LHCN-M2 (cell line): ENCODE measurements around the gene SLC25A22. TPM values are rescaled to one million over a fixed set of nuclear protein-coding genes. Genes with fewer than 3 reads are reported as not detected.

Source experiments
- DNase-seq: peaks from one replicate; pipeline ENCODE4 v3.0.0-alpha.2; 2012; ENCODE audit warnings: low read depth
- total RNA-seq: library from RNA; depleted of rRNA; stranded (reverse); fragments of >200 nt; gene quantifications from 2 replicates; pipeline ENCODE4 v1.2.3, GENCODE V29; 2014

Gene SLC25A22
- total RNA-seq, 1 experiment from 2014 or later = 18.5 TPM

- no peak for DNase-seq
Observed at GRCh38 chr11:773425-773824, 24.7 kb downstream of the SLC25A22 start.

- DNase-seq = no peak
Observed at GRCh38 chr11:772429-773390, 25.4 kb downstream of the SLC25A22 start.

- DNase-seq = no peak
Observed at GRCh38 chr11:771617-772204, 26.4 kb downstream of the SLC25A22 start.

- DNase-seq = no peak
Observed at GRCh38 chr11:770642-771616, 27.2 kb downstream of the SLC25A22 start.

- no peak for DNase-seq
Observed at GRCh38 chr11:769887-770641, 28.0 kb downstream of the SLC25A22 start.

GRCh38 chr11:767238-767637 lies 30.8 kb downstream of the SLC25A22 start:
- no peak for DNase-seq

- DNase-seq = no peak
Observed at GRCh38 chr11:766936-767210, 31.2 kb downstream of the SLC25A22 start.

- DNase-seq = no peak
Observed at GRCh38 chr11:766106-766935, 31.8 kb downstream of the SLC25A22 start.

GRCh38 chr11:765802-766091 lies 32.3 kb downstream of the SLC25A22 start:
- no peak for DNase-seq

GRCh38 chr11:765025-765801 lies 32.9 kb downstream of the SLC25A22 start:
- DNase-seq = peak; percentile 44

- DNase-seq = no peak
Observed at GRCh38 chr11:764322-765024, 33.6 kb downstream of the SLC25A22 start.

- DNase-seq = no peak
Observed at GRCh38 chr11:763549-764321, 34.3 kb downstream of the SLC25A22 start.

- DNase-seq = no peak
Observed at GRCh38 chr11:763073-763463, 35.0 kb downstream of the SLC25A22 start.

GRCh38 chr11:762421-763072 lies 35.5 kb downstream of the SLC25A22 start:
- DNase-seq = peak; percentile 88

- no peak for DNase-seq
Observed at GRCh38 chr11:761526-762108, 36.5 kb downstream of the SLC25A22 start.

GRCh38 chr11:760236-760635 lies 37.8 kb downstream of the SLC25A22 start:
- no peak for DNase-seq

GRCh38 chr11:749731-750130 lies 48.4 kb downstream of the SLC25A22 start:
- DNase-seq = no peak

GRCh38 chr11:748007-748359 lies 50.1 kb downstream of the SLC25A22 start:
- no peak for DNase-seq
